Osteoblast (primary cell): Measurements from ENCODE around the gene XYLT1. TPM values are rescaled to one million over a fixed set of nuclear protein-coding genes. Genes with fewer than 3 reads are reported as not detected.
A peak's percentile ranks its signal among the peaks of the same experiment; 100 is the strongest.

Experiments used
- DNase-seq: peaks from one replicate; pipeline ENCODE4 v3.0.0; 2011; ENCODE audit warnings: low spot score, mixed read lengths; ENCODE audit not compliant: insufficient read length; ENCODE audit errors: missing footprints
- H2AFZ ChIP-seq: 2 replicates; pipeline ENCODE4 v1.6.0; 2011; ENCODE audit warnings: mild to moderate bottlenecking, low read length
- H3K27ac ChIP-seq: 2 replicates; pipeline ENCODE4 v1.5.1; 2011; ENCODE audit warnings: mild to moderate bottlenecking, low read depth, low read length, moderate library complexity
- H3K27me3 ChIP-seq: 2 replicates; pipeline ENCODE4 v1.6.0; 2012; ENCODE audit warnings: mild to moderate bottlenecking, control low read depth, inconsistent platforms, low read length, moderate library complexity; ENCODE audit not compliant: insufficient read depth
- H3K36me3 ChIP-seq: 2 replicates; pipeline ENCODE4 v1.5.1; 2011; ENCODE audit warnings: mild to moderate bottlenecking, low read length, control low read depth, moderate library complexity; ENCODE audit not compliant: insufficient read depth
- H3K4me1 ChIP-seq: 2 replicates; pipeline ENCODE4 v1.5.1; 2011; ENCODE audit warnings: mild to moderate bottlenecking, low read length, control low read depth, moderate library complexity; ENCODE audit not compliant: insufficient read depth
- H3K4me2 ChIP-seq: 2 replicates; pipeline ENCODE4 v1.6.0; 2011; ENCODE audit warnings: mild to moderate bottlenecking, low read length; ENCODE audit not compliant: insufficient read depth
- H3K4me3 ChIP-seq: fragments of 200-600 bp; sonication (generic); 3 replicates; pipeline ENCODE4 v1.5.1; 2012; ENCODE audit warnings: mild to moderate bottlenecking, low read length, inconsistent platforms; ENCODE audit not compliant: insufficient read depth
- H3K79me2 ChIP-seq: 2 replicates; pipeline ENCODE4 v1.6.0; 2012; ENCODE audit warnings: mild to moderate bottlenecking, low read length, control low read depth, inconsistent platforms; ENCODE audit not compliant: insufficient read depth
- H3K9me3 ChIP-seq: 2 replicates; pipeline ENCODE4 v1.5.1; 2011; ENCODE audit warnings: low read depth, low read length, control low read depth
- H4K20me1 ChIP-seq: 2 replicates; pipeline ENCODE4 v1.6.0; 2012; ENCODE audit warnings: mild to moderate bottlenecking, low read length, control low read depth; ENCODE audit not compliant: insufficient read depth
- total RNA-seq: library from RNA; depleted of rRNA; stranded (reverse); fragments of >200 nt; gene quantifications from 2 replicates; pipeline ENCODE4 v1.2.3, GENCODE V29; 2012
- TF ChIP-seq, protein P1 (sequence below): IDR thresholded peaks from 2 replicates; pipeline ENCODE4 v1.5.1; 2011; ENCODE audit warnings: mild to moderate bottlenecking, low read depth, low read length, moderate library complexity; ENCODE audit errors: extremely low read depth

The XYLT1 gene
- total RNA-seq, 1 donor = 43.4 TPM

DNA sequence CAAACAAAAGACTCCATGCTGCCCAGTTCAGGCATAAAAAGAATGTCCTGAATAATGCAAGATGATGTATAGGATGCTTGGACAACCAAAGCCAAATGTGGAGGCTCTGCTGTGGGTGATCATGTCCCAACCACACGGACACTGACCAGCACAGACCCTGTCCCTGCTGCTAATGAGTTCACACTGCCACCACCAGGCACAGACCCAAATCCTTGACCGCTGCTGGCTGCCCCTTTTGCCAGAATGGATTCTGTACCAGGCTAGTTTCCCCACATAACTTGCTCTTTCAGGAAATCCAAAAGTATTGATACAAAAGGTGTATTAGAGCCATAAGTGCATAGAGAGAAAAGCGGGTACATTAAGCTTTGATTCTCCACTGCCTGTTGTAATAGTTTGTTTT is 60.9 kb downstream of the XYLT1 start:
- TF ChIP-seq, protein P1, sequence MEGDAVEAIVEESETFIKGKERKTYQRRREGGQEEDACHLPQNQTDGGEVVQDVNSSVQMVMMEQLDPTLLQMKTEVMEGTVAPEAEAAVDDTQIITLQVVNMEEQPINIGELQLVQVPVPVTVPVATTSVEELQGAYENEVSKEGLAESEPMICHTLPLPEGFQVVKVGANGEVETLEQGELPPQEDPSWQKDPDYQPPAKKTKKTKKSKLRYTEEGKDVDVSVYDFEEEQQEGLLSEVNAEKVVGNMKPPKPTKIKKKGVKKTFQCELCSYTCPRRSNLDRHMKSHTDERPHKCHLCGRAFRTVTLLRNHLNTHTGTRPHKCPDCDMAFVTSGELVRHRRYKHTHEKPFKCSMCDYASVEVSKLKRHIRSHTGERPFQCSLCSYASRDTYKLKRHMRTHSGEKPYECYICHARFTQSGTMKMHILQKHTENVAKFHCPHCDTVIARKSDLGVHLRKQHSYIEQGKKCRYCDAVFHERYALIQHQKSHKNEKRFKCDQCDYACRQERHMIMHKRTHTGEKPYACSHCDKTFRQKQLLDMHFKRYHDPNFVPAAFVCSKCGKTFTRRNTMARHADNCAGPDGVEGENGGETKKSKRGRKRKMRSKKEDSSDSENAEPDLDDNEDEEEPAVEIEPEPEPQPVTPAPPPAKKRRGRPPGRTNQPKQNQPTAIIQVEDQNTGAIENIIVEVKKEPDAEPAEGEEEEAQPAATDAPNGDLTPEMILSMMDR = no peak
- Histone ChIP-seq H3K4me1 (peaks cover 19% of the 10 kb centered on the region), H3K9me3 (no peaks in the 10 kb centered on the region), H3K79me2 (peaks cover 25% of the 10 kb centered on the region), H4K20me1 (peaks cover 6% of the 10 kb centered on the region), H3K4me2 (no peak overlapping the region), H3K27ac (no peak overlapping the region), H3K27me3 (no peaks in the 10 kb centered on the region), H2AFZ (no peak overlapping the region), H3K4me3 (no peak overlapping the region), H3K36me3 (no peaks in the 10 kb centered on the region)
- no peak for DNase-seq

DNA sequence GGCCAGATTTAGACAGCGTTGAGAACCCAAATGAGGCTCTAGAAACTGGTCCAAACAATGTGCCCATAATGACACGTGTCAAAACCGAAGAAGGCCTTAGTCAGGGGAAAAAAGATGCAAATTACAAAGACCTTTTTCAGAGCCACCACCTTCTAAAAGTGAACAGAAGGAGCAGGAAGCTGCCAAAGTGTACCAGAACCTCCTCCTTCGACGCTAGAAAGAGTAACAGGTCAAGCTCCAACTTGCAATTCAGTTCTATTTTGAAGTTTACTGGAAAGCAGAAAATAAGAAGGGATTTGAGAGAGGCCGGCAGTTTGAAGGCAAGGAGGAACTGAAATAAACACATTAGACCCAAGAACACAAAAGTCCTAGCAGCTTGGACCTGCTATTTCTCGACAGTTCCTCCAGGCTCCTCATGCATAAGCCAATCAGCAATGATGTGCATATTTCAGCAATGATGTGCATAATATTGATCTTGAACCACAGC is 61.8 kb downstream of the XYLT1 start:
- Histone ChIP-seq H3K4me1 (peaks cover 26% of the 10 kb centered on the region), H3K36me3 (no peaks in the 10 kb centered on the region), H3K79me2 (peaks cover 29% of the 10 kb centered on the region), H3K27ac (no peak overlapping the region), H3K4me3 (no peak overlapping the region), H2AFZ (no peak overlapping the region), H4K20me1 (peaks cover 8% of the 10 kb centered on the region), H3K27me3 (no peaks in the 10 kb centered on the region), H3K9me3 (no peaks in the 10 kb centered on the region), H3K4me2 (no peak overlapping the region)
- TF ChIP-seq, protein P1 = no peak
- DNase-seq = no peak

DNA sequence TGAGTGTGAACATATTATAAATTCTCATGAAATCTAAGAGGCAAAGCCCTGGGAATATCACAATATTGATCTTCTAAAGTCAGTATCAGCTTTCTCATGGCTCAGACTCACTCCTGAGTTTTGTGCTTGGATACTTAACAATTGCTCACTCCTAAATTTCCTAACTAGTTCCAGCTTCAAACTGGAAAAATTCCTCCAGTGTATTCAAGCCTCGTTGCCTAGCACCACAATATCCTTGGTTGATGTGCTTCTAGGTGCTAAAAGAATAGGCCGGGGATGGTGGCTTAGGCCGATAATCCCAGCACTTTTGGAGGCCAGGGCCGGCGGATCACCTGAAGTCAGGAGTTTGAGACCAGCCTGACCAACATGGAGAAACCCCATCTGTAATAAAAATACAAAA is 62.5 kb downstream of the XYLT1 start:
- no peaks in the 10 kb centered on the region for H3K36me3 ChIP-seq
- H2AFZ ChIP-seq = no peak overlapping the region
- no peak for DNase-seq
- H3K4me3 ChIP-seq = no peak overlapping the region
- peaks cover 26% of the 10 kb centered on the region for H3K4me1 ChIP-seq
- TF ChIP-seq, protein P1 = no peak
- H3K9me3 ChIP-seq = no peaks in the 10 kb centered on the region
- H3K27me3 ChIP-seq = no peaks in the 10 kb centered on the region
- H3K4me2 ChIP-seq = no peak overlapping the region
- peak overlapping the region; percentile 99 for H3K27ac ChIP-seq
- H4K20me1 ChIP-seq = peaks cover 12% of the 10 kb centered on the region
- peaks cover 29% of the 10 kb centered on the region for H3K79me2 ChIP-seq

DNA sequence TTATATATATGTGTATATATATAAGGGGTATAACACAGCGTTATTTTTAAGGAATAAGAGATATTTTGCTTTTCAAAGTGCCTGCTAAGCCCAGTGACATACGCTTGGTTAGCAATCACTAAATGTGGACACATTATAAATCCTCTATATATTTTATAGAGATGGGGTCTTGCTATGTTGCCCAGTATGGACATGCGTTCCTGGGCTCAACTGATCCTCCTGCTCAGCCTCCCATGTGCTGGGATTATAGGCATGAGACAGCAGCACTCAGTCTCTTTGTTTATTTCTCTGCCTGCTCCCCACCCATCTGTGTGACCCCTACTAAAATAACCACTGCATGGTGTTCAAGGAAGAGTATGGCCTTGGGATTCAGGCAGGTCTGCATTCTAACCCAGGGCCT is 63.4 kb downstream of the XYLT1 start:
- H3K4me1 ChIP-seq = peaks cover 26% of the 10 kb centered on the region
- H3K79me2 ChIP-seq = peaks cover 29% of the 10 kb centered on the region
- no peak overlapping the region for H3K4me3 ChIP-seq
- no peaks in the 10 kb centered on the region for H3K27me3 ChIP-seq
- H3K27ac ChIP-seq = peak overlapping the region; percentile 99
- TF ChIP-seq, protein P1 = no peak
- H4K20me1 ChIP-seq = peaks cover 17% of the 10 kb centered on the region
- no peak overlapping the region for H3K4me2 ChIP-seq
- H2AFZ ChIP-seq = no peak overlapping the region
- no peaks in the 10 kb centered on the region for H3K36me3 ChIP-seq
- DNase-seq = no peak
- H3K9me3 ChIP-seq = no peaks in the 10 kb centered on the region
